Colon (tissue), 2 donors: Measurements from ENCODE around the gene PGR.

Experiments
- FAIRE-seq: peaks from 2 replicates; lab custom pipeline; 2012; peaks lifted over from hg19 to GRCh38; lab: Jason Lieb, UNC
- donor health status: control.
- donor health status: control.

The PGR gene

DNA sequence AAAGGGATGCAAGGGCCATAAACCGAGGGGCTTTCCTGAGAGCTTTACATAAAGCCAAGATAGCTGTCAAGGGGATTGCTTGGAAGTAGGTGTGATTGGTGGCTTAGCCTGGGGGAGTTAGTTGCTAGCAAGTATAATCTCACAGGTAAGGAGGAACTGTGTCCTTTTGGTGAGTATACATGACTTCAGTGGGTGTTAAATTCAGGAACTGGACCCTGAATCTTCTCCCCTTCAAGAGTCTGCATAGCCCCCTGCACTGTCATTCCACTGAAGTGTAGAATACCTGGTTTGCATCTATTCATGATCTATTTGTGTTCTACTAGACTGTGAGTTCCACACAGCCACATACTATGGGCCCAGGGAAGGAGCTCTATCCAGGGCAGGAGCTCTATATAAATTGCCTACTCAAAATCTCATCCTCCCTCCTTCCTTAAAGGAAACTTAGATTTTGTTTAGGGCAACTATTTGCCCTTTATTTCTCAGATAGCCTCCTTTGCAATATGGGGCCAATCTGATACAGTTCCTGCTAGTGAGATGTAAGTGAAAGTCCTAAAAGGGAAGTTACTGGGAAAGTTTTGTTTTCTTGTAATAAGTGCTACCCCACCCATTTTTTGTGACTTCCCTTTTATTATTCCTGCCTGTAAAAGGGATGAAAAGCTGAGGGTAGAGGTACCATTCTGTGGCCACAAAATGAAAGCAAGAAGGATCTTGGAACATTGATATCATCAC lies 120.5 kb downstream of the PGR start:
- FAIRE-seq, result no peak

DNA sequence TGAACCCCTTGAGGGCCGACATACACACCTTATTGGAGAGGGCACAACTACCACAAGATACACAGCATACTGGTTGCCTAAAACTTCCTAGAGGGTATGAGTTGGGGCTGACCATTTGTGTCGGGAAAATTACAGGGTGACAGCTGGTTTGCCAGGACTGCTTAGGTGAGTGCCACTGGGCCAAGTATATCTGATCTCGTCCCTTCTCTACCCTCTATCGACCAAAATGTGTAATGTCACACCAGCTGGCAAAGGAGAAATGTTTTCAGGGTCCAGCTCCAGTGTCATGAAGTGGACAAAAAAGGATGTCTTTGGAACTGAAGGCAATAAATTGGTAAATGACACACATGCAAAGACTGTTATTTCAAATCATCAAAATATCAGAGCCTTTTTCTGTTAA lies 126.1 kb downstream of the PGR start:
- FAIRE-seq, result no peak

DNA sequence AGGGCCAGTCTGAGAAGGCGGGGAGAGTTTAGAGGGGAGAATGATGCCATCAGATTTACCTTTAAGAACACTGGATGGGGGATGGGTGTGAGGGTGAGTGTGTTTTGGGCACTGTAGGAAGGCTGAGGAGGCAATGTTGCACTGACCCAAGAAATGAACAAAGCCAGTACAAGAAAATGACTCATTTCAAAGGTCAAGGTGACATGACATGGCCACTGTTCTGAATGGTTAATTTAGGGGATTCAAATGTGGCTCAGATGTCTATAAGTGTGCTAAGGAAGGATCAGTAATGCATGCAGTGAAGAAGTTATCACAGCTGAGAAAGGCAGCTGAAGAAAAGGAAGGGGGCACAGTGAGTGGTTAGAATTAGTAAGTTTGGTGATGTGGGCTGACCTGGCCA lies 129.9 kb downstream of the PGR start:
- no peak for FAIRE-seq

DNA sequence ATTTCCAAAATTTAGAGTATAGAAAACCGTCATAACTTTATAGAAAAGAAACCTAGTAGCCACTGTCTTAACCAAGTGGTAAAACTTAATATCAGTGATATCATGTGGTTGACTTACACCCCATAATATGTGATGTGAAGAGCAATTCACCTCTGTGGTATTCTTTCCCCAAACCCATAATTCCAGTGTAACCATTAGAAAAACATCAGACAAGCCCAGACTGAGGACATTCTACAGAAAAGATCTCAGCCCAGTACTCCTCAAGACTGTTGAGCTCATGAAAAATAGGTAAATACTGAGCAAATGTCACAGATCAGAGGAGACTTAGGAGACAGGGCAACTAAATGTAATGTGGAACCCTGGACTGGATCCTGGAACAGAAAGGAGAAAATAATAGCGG lies 134.6 kb downstream of the PGR start:
- FAIRE-seq, result no peak

DNA sequence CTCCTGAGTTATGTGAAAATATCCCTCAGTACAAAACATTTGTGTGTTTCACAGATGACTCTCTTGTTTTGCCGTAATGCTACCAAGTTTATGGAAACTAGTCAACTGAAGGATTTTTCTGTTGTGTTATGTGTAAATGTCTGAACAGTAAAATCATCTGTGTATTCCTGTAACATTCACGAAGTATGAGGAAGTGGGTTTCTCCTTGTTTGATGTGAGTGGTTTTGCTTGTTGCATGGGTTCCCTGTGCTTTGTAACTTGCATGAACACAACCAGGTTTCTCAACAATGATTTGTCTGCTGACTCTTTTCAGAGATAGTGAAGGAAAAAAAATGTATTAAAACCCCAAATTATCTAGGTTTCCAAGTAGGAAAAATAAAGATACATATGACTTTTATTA lies 138.1 kb downstream of the PGR start:
- no peak for FAIRE-seq

DNA sequence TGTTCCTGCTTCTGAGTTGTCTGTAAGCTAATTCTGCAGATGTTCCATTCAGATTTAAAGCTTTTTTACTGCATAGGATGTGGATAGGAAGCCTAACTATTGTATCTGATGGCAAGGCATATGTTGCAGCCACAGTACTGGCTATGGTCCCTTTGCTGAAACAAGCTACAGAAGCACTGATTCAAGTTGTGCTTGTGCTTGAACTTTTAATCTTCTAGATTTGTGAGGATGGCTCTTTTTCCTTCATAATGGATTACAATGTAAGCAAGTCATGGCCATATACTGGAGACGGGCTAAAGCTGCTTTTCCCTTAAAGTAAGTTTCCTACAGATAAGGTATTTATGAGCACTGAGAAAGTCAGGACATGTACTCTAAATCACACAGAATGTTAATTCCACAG lies 138.7 kb downstream of the PGR start:
- no peak for FAIRE-seq

DNA sequence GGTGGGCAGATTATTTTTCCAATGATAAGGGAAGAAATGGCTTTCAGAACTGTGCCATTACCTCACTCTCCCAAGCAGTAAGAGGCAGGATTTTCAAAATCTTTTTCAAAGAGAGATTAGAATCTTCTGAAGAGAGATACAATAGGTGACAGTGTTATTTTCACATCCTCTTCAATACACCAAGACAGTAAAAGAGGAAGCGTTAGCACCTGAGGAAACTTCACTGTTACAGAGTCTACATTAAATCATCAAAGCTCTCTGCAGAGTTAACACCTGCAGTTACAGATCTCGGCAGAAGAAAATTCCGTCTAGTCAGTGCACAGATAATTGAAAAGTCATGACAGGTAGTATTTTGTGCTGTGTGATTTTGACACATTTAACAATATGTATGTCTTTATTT lies 144.9 kb downstream of the PGR start:
- FAIRE-seq, result no peak

DNA sequence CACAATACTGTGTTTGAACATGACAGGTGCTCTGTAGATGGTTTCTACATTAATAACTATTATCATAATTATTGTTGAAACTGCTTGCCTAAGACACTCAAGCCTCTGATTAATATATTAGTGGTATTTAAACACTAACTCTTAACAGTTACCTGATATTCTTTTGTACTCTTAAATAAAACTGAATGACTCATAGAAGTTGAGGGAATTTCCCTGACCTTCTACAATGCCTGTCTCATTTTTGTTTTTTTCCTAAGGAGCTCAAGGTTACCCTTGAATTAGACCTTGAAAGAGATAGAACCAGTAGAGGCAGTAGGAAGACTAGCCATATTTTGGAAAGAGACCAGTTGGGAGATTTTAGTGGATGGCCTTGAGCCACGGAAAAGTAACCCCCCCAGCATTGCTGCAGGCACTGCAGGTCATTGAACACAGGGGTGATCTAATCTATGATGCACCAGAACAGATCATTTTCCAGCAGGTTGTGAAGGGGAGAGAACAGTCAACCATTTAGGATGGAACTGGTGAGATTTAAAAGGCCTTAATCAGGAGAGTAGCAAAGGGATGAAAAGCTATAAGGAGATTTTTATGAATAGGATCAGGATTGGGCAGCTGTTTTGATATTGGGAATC lies 148.3 kb downstream of the PGR start:
- no peak for FAIRE-seq

DNA sequence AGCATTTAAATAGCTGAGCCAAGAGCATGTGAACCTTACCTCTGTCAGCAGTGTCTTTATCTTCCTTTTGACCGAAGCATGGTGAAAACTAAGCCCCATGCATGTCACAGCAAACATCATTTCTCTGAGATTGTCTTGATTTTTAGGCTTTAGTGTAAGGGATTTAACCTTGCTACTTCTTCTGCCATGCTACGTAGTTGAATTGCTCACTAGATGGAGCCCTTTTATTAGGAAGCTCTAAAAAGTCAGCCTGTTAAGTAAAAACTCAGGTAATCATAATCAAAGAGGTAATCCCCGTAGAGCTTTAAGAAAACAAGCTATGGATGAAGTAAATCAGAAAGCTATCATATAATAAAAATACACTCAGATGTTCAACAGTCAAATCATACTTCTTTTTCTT lies 149.5 kb downstream of the PGR start:
- FAIRE-seq, result no peak
